GM23338 (cell line): ENCODE results near the gene FARP1. TPM values are rescaled to one million over a fixed set of nuclear protein-coding genes. Genes with fewer than 3 reads are reported as not detected.

Experiments
- ATAC-seq: fragments of 200-7000 bp; cut with Tn5 transposase; 3 replicates; pipeline ENCODE4 v1.9.1; 2020
- DNase-seq: peaks from one replicate; pipeline ENCODE4 v3.0.0-alpha.2; 2015; ENCODE audit warnings: low spot score
- H2AFZ ChIP-seq: fragments of 200-600 bp; sonication (generic); 2 replicates; pipeline ENCODE4 v1.8.0; 2016; ENCODE audit warnings: antibody characterized with exemption, mild to moderate bottlenecking, moderate library complexity
- H3F3A ChIP-seq: fragments of 200-600 bp; sonication (generic); replicated peaks from 2 replicates; pipeline ENCODE4 v1.8.0; 2017; ENCODE audit warnings: antibody characterized with exemption, mixed run types, low read depth
- H3K27ac ChIP-seq: fragments of 200-600 bp; sonication (generic); 2 replicates; pipeline ENCODE4 v1.6.1; 2016; ENCODE audit warnings: low read depth
- H3K27me3 ChIP-seq: fragments of 200-600 bp; sonication (generic); 2 replicates; pipeline ENCODE4 v1.8.0; 2016; ENCODE audit warnings: mild to moderate bottlenecking, mixed run types, moderate library complexity; ENCODE audit not compliant: insufficient read depth
- H3K36me3 ChIP-seq: fragments of 200-600 bp; sonication (generic); 2 replicates; pipeline ENCODE4 v1.8.0; 2016; ENCODE audit warnings: mild to moderate bottlenecking; ENCODE audit not compliant: insufficient read depth
- H3K4me1 ChIP-seq: fragments of 200-600 bp; sonication (generic); 2 replicates; pipeline ENCODE4 v1.8.0; 2016; ENCODE audit warnings: mild to moderate bottlenecking, moderate library complexity; ENCODE audit not compliant: insufficient read depth
- H3K4me2 ChIP-seq: fragments of 200-600 bp; sonication (generic); 2 replicates; pipeline ENCODE4 v1.7.1; 2017; ENCODE audit warnings: mixed run types
- H3K4me3 ChIP-seq: fragments of 200-600 bp; sonication (generic); 2 replicates; pipeline ENCODE4 v1.6.1; 2016; ENCODE audit warnings: mixed run types
- H3K79me2 ChIP-seq: fragments of 200-600 bp; sonication (generic); replicated peaks from 2 replicates; pipeline ENCODE4 v1.8.0; 2017; ENCODE audit warnings: mild to moderate bottlenecking; ENCODE audit not compliant: insufficient read depth
- H3K9me2 ChIP-seq: fragments of 200-600 bp; sonication (generic); 2 replicates; pipeline ENCODE4 v1.8.0; 2017; ENCODE audit not compliant: insufficient read depth
- H4K20me1 ChIP-seq: fragments of 200-600 bp; sonication (generic); replicated peaks from 2 replicates; pipeline ENCODE4 v1.8.0; 2017; ENCODE audit warnings: mild to moderate bottlenecking; ENCODE audit not compliant: insufficient read depth
- H3K27ac Mint-ChIP-seq: 2 replicates; pipeline ENCODE4 v1.8.0; 2020; ENCODE audit warnings: inconsistent platforms, mild to moderate bottlenecking, moderate library complexity, mixed read lengths
- H3K27me3 Mint-ChIP-seq: 3 replicates; pipeline ENCODE4 v1.8.0; 2022; ENCODE audit warnings: low read depth, mild to moderate bottlenecking, moderate library complexity, mixed read lengths, inconsistent platforms; ENCODE audit not compliant: insufficient read depth, poor library complexity
- H3K36me3 Mint-ChIP-seq: 3 replicates; pipeline ENCODE4 v1.8.0; 2021; ENCODE audit warnings: low read depth, mild to moderate bottlenecking, inconsistent platforms, moderate library complexity, mixed read lengths
- H3K4me1 Mint-ChIP-seq: 3 replicates; pipeline ENCODE4 v1.8.0; 2020; ENCODE audit warnings: mild to moderate bottlenecking, inconsistent platforms, mixed read lengths
- H3K4me3 Mint-ChIP-seq: 3 replicates; pipeline ENCODE4 v1.8.0; 2021; ENCODE audit warnings: moderate library complexity, mild to moderate bottlenecking, inconsistent platforms, mixed read lengths
- H3K9me3 Mint-ChIP-seq: 3 replicates; pipeline ENCODE4 v1.8.0; 2020; ENCODE audit warnings: moderate library complexity, mild to moderate bottlenecking, inconsistent platforms, mixed read lengths
- CTCF ChIP-seq, 2 experiments: fragments of 200-600 bp in 1 of 2; sonication (generic) in 1 of 2; conservative IDR thresholded peaks; 2 replicates each; pipeline versions ENCODE4 v1.5.1 to v1.6.1; 2016 to 2017; ENCODE audit warnings: antibody characterized with exemption in 2 of 2, low read depth in 2 of 2, mild to moderate bottlenecking in 2 of 2, moderate library complexity in 1 of 2
- STAT1 ChIP-seq: IDR thresholded peaks from one replicate; pipeline ENCODE4 v1.6.1; 2016; ENCODE audit warnings: antibody characterized with exemption; ENCODE audit not compliant: unreplicated experiment
- ZNF462 ChIP-seq: fragments of 250-450 bp; sonication (Bioruptor Pico); IDR thresholded peaks from 2 replicates; pipeline ENCODE4 v1.5.0; 2020; ENCODE audit warnings: mild to moderate bottlenecking, moderate library complexity
- polyA plus RNA-seq: library from polyadenylated mRNA; unstranded; fragments of >200 nt; fragmentation: Nextera tagmentation; extraction: Ambion mirVana; gene quantifications from 2 replicates; pipeline ENCODE4 v1.2.1, GENCODE V29; 2016
- total RNA-seq: library from RNA; depleted of rRNA; stranded (reverse); fragments of >200 nt; shearing (Covaris generic); gene quantifications from 2 replicates; pipeline ENCODE4 v1.2.3, GENCODE V29; 2014

FARP1 gene
- total and polyA plus RNA-seq, 2 experiments from 2014 or later = 53.6 to 82.5 TPM

GRCh38 chr13:98349731-98350305, 206.9 kb downstream of the FARP1 start:
- peak; percentile 71 for DNase-seq
- no peaks in the 10 kb centered on the region for H3K9me2 ChIP-seq
- ATAC-seq = peak; percentile 94
- no peaks in the 10 kb centered on the region for H3K4me1 ChIP-seq
- no peaks in the 10 kb centered on the region for H3K36me3 ChIP-seq
- no peak overlapping the region for H3K4me2 ChIP-seq
- Mint-ChIP-seq H3K27ac (no peak overlapping the region; the same call in 1 of the 2 replicates), H3K27me3 (peaks cover 2% of the 10 kb centered on the region), H3K36me3 (no peaks in the 10 kb centered on the region; the same call in 2 of the 3 replicates), H3K4me1 (peaks cover 10% of the 10 kb centered on the region), H3K4me3 (no peak overlapping the region), H3K9me3 (no peaks in the 10 kb centered on the region)
- no peak overlapping the region for H2AFZ ChIP-seq
- H3K79me2 ChIP-seq = peaks cover 26% of the 10 kb centered on the region
- H3K4me3 ChIP-seq = no peak overlapping the region
- TF ChIP-seq CTCF (conservative IDR thresholded peaks at IDR 0.05; ENCODE audit: low read depth in 2 of 2) = peak; percentile 46 to 84
- TF ChIP-seq ZNF462 (CRISPR knock-in tag) = peak; percentile 38; the same call in 1 of the 2 replicates
- TF ChIP-seq STAT1 = no peak
- H4K20me1 ChIP-seq = peaks cover 4% of the 10 kb centered on the region; the same call in 1 of the 2 replicates
- H3F3A ChIP-seq = no peaks in the 10 kb centered on the region
- H3K27ac ChIP-seq = 0 out of 2 replicates have a peak overlapping the region, but pooled peaks have one; percentile 55
- no peaks in the 10 kb centered on the region for H3K27me3 ChIP-seq
